ENCODE data around the gene AKT1S1. TPM values are rescaled to one million over a fixed set of nuclear protein-coding genes. Genes with fewer than 3 reads are reported as not detected.

Gene AKT1S1
- total and polyA plus RNA-seq, 8 donors, result 24.7 to 42.9 (median 32.8) TPM

DNA sequence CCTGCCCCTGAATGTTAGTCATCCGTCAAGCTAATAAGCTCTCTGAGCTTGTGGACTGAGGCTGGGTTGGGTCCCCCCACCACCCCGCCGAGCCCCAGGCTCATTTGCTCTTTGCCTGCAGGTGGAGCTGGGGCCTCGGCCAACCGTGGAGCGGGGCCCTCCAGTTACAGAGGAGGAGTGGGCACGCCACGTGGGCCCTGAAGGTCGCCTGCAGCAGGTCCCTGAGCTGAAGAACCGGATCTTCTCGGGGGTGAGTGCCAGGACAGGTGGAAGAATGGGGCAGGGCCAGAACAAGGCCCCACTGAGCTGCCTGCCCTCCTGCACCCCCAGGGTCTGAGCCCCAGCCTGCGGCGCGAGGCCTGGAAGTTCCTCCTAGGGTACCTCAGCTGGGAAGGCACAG is 5.5 kb upstream of the AKT1S1 start:
- H3K4me3 ChIP-seq, result no peak overlapping the region
- peak in 1 of 4 donors; percentile 71 for DNase-seq
- no peaks in the 10 kb centered on the region for H3K9me3 ChIP-seq
- intact Hi-C loops (cut with DNase I), result no loop called here
- H3K27me3 ChIP-seq, result no peaks in the 10 kb centered on the region
- no peak for ATAC-seq
- no peak overlapping the region for H3K27ac ChIP-seq
- peaks cover 0 to 22% of the 10 kb centered on the region in 2 donors for H3K4me1 ChIP-seq
- H3K36me3 ChIP-seq, result peaks cover 0 to 84% of the 10 kb centered on the region in 2 donors
- TF ChIP-seq, protein P1, sequence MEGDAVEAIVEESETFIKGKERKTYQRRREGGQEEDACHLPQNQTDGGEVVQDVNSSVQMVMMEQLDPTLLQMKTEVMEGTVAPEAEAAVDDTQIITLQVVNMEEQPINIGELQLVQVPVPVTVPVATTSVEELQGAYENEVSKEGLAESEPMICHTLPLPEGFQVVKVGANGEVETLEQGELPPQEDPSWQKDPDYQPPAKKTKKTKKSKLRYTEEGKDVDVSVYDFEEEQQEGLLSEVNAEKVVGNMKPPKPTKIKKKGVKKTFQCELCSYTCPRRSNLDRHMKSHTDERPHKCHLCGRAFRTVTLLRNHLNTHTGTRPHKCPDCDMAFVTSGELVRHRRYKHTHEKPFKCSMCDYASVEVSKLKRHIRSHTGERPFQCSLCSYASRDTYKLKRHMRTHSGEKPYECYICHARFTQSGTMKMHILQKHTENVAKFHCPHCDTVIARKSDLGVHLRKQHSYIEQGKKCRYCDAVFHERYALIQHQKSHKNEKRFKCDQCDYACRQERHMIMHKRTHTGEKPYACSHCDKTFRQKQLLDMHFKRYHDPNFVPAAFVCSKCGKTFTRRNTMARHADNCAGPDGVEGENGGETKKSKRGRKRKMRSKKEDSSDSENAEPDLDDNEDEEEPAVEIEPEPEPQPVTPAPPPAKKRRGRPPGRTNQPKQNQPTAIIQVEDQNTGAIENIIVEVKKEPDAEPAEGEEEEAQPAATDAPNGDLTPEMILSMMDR (IDR thresholded peaks at IDR 0.05), result no peak

DNA sequence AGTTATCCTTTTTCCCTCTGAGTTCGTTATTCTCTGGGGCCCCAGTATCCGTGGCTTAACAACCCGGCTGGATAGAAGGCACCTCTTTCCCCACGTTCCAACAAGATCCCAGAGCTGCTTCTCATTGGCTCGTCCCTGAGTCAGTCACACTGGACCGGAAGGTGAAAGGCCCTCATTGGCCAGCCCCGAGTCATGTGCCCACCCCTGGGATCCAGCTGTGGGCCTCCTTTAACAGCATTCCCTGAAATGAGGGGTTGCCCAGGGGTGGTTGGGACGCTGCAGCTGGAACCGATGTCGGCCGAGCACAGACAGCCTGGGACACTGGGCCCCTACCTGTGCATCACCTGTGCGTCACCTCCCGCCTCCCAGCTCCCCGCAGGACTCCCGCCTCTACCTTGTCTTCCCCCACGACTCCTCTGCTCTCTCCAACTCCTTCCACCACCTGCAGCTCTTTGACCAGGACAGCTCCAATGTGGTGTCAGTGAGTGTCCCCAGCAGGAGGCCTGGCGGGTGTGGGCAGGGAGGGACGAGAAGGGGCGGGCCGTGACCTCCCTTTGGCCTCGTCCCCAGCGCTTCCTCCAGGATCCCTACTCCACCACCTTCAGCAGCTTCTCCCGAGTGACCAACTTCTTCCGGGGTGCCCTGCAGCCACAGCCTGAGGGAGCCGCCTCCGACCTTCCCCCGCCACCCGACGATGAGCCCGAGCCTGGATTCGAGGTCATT is 4.7 kb upstream of the AKT1S1 start:
- H3K27ac ChIP-seq, result no peak overlapping the region
- no peak overlapping the region for H3K4me3 ChIP-seq
- H3K9me3 ChIP-seq, result no peaks in the 10 kb centered on the region
- TF ChIP-seq, protein P1 (IDR thresholded peaks at IDR 0.05), result no peak
- intact Hi-C loops (cut with DNase I), result no loop called here
- ATAC-seq (no peak), DNase-seq (peak in 1 of 4 donors; percentile 74)
- peaks cover 0 to 22% of the 10 kb centered on the region in 2 donors for H3K4me1 ChIP-seq
- H3K36me3 ChIP-seq, result peaks cover 0 to 78% of the 10 kb centered on the region in 2 donors
- H3K27me3 ChIP-seq, result no peaks in the 10 kb centered on the region

DNA sequence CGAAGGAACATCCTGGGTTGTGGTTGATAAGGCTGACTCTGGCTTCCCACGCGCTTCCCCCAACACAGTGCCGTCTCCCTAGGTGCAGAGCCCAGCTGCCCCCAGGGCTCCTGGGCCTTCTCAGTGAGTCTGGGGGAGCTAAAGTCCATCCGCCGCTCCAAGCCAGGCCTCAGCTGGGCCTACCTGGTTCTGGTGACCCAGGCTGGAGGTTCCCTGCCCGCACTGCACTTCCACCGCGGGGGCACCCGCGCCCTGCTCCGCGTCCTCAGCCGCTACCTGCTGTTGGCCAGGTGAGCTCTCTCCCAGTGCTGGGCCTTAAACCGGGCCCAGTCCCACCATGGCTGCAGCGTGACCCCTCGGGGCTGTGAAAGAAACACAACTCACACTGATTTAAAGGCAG is 4.0 kb upstream of the AKT1S1 start:
- ATAC-seq (no peak), DNase-seq (peak in 1 of 4 donors; percentile 65)
- Histone ChIP-seq H3K9me3 (no peaks in the 10 kb centered on the region), H3K36me3 (peaks cover 0 to 71% of the 10 kb centered on the region in 2 donors), H3K27me3 (no peaks in the 10 kb centered on the region), H3K4me3 (no peak overlapping the region), H3K4me1 (peaks cover 0 to 22% of the 10 kb centered on the region in 2 donors), H3K27ac (no peak overlapping the region)
- intact Hi-C loops (cut with DNase I), result no loop called here
- TF ChIP-seq, protein P1 (IDR thresholded peaks at IDR 0.05), result no peak

DNA sequence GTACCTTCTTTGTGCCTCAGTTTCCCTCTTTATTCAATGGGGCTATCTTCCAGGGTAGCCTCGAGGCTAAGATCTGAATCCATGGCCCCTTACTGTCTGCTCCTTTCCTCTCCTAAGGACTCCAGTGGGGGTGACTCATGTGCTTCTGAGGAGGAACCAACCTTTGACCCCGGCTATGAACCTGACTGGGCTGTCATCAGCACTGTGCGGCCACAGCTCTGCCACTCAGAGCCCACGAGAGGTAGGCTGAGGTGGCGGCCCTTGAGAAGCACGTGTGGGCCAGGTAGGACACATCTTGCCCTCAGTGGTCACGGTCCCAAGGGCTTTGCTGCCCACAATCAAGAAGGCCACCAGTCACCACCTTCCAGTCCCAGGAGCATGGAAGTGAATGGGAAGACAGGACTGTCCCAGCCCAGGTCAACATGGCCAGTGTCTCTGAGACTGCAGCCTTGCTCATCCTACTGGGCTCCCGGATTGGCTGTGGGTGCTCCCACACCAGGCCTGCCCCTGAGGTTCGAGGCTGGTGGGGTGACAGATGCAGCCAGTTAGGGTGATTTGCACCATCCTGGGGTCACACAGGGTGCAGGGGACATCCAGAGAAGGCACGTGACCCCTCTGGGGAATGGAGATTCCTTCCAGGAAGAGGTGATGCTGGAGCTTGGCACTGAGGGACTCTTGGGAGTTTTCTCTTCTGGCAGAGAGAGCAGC is 3.2 kb upstream of the AKT1S1 start:
- H3K36me3 ChIP-seq, result peaks cover 0 to 64% of the 10 kb centered on the region in 2 donors
- intact Hi-C loops (cut with DNase I), result no loop called here

More for the DNA sequence above, 3.2 kb upstream of the AKT1S1 start:
- Histone ChIP-seq H3K9me3 (no peaks in the 10 kb centered on the region), H3K4me1 (peaks cover 0 to 28% of the 10 kb centered on the region in 2 donors), H3K27ac (no peak overlapping the region), H3K4me3 (no peak overlapping the region), H3K27me3 (no peaks in the 10 kb centered on the region)
- TF ChIP-seq, protein P1 (IDR thresholded peaks at IDR 0.05), result no peak
- DNase-seq (peak in 1 of 4 donors; percentile 53), ATAC-seq (no peak)

All from left lung (tissue), 10 donors.